LoVo (cell line): ENCODE measurements around the gene BEGAIN.

Source experiments
- DNase-seq: peaks from one replicate; pipeline ENCODE4 v3.0.0-alpha.2; 2016; ENCODE audit warnings: low spot score

The BEGAIN gene

DNA sequence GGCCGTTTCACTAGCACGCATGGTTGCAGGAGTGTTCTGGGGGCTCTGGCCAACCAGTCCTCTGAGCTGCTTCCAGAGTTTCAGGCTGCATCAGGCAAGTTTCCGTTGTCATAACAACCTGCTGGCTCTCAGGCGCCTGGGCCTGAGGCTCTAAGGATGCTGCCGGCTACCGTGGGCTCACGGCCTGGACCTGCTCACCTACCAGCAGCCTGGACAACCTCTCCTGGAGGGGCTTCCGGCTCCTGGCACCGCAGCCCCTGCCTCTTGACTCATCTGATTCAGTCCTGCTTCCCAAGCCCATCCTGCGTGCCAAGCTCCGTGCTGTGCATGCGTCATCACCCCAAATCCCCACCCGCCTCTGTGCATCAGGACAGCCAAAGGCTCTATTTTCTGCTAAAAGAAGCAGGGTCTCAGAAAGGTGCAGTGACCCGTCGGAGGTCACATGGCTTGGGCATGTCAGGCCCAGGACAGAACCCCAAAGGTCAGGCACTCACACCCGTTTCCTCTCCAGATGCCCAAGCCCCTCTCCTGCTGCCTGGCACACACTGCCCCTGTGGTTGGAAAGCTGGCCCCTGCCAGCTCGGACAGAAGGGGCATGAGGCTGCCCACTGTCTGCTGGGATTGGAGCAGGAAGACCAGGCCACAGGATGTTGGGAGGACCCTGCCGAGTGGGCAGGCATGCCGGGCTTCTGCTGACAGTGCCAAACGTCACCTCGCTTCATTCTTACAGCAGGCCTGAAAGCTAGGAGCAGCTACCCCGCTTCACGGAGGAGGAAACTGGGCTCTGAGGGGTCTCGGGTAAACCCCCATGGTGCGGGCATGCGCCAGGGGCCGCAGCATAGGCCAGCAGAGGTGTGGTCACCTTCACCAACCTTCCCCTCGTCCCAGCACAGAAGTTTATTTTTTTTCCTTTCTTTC is 5.7 kb downstream of the BEGAIN start:
- DNase-seq = no peak

DNA sequence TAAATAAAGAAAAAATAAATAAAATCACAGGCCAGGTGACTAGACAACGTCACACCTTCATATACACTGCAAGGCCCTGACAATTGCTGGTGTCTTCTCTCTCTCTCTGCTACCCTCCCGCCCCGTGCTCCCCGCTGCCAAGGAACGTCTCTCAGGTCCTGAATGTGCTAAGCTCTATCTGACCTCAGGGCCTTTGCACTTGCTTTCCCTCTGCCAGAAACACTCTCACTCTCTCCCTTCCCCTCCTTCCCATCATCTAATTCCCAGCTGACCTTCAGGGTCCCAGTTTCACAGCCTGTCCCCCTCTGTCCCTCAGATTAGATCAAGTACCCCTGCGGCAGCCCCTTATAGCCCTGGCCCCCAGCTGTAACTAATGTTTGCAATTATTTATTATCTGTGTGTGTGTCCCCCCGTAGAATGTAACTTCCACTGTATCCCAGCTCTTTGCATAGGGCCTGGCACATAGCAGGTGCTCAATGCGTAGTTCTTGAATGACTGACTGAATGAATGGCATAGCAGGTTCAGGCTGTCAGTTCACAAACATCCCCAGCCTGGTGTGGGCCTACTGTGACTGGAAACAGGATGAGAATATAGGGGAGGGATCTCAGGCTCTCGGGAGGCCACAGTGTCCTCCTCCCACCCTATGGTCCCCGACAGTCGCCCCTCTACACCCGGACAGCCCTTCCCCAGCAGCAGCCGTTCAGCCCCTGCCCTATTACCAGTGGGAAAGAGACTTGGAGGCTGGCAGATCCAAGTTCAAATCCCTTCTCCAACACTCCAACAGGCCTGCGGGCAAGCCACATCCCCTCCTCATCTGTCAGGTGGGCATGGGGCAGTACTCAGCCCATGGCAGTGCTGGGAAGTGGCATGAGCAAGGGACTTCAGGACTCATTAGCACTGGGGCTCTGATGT is 6.6 kb downstream of the BEGAIN start:
- DNase-seq = no peak

DNA sequence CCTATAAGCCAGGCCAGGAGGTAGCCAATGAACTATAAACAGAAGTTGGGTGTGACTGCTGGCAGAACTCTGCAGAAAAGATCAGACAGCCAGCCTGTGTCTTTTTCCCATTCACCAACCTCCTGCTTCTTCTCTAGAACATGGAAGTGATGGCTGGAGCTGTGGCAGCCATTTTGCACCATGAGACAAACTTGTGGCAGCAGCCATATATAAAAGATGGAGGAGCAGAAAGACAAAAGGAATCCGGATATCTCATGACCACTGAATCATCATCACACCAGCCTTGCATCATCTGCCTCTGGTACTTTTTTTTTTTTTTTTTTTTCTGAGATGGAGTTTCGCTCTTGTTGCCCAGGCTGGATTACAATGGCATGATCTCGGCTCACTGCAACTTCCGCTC is 8.7 kb downstream of the BEGAIN start:
- no peak for DNase-seq

DNA sequence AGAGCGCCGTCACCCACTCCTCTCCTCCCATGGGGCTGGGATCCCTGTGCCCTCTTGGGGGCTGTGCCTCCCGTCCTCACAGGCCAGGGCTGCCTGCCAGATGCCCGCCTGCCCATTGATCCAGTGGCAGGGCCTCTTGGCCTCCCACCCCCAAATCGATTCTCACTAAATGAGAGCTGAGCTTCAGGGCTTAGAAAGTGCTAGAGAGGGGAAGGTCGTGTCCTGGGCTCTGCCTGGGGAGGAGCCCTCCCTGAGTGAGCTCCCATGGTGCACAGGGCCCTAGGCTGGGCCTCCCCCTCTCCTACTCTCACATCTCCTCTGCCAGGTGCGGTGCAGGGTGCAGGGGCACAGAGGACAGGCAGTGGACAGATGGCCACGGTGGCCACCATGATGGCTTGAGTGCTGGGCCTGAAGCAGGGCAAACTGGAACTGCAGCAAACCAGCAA is 9.2 kb downstream of the BEGAIN start:
- DNase-seq = no peak

DNA sequence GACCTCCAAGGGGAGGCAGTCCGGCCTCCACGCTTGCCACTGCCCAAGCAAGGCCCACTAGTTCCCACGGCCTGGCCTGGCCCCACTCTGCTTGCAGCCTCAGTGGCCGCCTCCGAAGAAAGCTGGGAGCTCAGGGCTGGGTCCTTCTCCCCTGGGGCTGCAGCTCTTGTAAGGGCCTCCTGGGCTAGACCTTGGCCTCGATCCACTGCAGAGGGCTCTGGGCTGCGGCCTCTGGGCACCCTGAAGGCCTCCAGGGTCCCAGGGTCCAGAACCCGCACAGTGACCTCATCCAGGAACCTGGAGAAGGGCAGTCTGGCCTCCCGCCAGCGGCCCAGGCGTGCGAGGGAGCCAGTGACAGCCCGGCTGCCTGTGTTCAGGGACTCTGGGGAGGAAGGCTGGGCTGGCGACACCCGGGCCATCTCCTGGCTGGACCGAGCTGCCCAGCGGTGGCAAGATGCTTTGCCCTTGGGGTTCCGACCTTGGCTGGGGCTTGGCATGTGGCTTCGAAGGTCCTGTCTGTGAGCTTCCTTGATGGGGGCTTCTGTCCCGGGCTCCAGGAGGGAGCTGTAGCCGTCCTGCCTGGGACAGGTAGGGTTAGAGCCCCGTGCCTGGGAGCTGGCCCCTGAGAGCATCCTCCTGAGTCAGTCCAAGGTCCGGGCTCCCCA is 9.8 kb downstream of the BEGAIN start:
- DNase-seq = no peak

DNA sequence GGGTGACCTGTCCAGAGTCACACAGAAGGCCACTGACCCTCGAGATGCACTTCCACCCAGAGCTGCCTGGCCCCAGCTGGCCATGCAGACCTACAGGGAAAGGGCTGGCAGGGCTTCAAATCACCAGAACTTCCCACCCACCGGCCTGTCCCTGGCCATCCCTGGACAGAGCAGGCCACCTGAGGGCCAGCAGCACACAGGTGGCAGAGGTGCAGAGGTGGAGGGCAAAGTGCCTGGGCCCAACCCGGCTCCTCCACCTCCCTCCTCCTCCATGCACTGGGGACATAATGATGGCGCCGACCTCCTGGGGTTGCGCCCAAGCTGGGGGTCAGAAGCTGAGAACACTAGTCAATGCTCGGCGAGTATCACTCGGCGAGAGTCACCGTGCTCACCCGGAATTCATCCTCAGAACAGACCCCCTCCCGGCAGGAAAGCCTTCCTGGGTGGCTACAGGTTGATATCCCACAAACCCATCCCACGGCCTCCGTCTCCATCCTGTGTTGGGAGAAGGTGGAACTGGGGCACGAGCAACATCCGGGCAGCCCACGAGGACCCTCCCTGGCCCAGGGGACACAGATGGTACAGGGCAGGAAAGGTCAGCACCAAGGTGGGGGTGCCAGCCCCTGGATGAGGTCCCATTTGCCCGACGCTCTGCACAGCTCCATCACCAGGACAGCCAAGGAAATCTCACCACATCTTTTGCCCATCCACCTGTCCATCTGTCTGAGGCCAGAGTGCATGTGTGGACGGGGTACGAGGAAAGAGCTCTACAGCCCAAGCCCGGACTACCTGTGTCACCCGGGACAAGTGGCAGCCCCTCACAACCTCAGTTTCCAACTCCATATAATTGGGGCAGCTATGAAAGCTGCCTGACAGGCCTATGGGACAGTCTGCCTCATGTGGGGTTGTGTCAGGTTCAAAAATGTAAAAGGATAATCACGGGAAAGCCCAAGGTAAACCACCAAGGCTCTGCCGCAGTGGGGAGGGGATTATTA is 10.8 kb downstream of the BEGAIN start:
- DNase-seq = no peak

DNA sequence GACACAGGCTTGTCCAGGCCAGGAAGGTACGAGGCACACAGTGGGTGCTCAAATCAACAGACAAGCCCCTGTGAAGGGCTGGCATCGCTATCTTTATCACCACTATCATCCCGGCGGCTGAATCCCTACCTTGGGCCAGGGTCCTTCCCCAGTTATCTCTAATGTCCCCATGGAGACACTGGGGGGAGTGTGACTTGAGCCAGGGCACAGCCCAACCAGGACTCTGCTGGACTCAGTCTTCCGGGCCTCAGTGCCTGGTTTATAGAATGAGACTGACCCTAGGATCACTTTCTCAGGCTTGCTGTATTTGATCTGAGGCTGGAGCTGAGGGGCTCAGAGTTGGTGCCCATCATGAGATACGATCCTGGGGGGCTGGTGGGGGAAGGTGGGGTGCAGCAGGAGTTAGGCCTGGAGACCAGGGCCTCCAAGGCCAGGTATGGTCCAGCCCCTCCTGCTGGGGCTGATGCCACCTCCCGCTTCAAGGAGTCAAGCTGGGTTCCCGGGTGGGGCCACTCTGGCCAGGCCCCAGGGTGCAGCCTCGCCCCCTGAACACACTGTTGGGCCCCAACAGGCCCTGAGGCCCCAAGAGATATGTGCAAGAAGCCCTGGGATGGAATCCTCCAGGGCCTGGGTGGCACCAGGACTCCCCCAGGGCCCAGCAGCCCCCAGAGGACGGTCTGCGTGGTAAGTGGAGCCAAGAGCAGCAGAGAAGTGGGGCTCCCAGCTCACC is 11.8 kb downstream of the BEGAIN start:
- no peak for DNase-seq

DNA sequence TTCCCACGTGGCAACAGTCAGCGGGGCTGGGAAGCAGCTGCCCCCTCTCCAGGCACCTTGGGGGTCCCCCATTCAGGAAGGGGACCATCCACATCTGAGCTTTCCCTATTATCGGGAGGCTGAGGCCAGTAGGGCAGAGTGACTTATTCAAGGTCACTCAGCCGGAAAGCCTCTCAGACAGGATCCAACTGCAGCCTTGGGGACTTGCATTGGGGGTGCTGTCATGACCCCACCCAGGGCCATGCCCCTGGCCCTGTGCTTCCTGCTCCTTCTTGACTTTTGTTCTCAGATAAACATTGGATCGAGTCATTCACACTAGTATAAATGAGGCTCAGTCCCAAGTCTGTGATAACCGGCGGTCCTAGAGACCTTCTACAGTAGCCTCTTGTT is 12.6 kb downstream of the BEGAIN start:
- no peak for DNase-seq

DNA sequence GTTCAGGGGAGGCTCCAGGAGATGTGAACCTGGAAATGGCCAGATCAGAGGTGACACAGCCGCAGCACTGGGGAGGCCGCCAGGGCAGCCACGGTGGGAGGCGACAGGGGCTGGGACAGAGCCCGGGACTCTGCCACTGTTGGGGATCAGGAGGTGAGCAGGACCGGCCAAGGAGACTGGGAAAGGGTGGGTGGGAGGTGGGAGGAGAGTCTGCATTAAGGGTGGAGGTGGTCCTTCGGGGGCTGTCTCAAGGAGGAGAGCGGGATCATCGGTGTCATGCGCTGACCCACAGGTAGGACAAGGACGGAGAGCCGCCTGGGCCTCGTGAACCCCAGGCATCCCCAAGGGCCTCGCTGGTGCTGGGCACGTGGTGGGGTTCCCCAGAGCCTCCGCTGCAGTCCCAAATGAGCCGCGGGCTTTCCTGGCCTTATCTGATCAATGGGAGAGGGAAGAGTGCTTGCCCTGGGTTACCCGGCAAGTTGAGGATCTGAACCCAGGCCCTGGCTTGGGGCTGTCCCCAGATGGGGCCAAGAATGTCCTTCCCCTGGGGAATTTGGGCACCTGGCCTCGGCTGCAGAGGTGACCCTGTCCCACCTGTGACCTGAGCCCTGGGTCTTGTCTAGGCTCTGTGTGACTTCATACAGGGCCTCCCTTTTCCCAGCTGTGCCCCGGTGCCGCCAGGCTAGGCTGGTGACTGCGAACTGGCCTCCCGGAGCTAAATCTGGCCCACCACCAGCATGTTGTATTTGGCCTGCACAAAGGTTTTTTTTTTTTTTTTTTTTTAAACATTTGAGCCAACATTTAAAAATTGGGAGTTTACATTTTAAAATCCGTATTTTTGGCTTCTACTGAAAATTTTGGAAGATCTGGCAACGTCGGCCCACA is 13.2 kb downstream of the BEGAIN start:
- no peak for DNase-seq

DNA sequence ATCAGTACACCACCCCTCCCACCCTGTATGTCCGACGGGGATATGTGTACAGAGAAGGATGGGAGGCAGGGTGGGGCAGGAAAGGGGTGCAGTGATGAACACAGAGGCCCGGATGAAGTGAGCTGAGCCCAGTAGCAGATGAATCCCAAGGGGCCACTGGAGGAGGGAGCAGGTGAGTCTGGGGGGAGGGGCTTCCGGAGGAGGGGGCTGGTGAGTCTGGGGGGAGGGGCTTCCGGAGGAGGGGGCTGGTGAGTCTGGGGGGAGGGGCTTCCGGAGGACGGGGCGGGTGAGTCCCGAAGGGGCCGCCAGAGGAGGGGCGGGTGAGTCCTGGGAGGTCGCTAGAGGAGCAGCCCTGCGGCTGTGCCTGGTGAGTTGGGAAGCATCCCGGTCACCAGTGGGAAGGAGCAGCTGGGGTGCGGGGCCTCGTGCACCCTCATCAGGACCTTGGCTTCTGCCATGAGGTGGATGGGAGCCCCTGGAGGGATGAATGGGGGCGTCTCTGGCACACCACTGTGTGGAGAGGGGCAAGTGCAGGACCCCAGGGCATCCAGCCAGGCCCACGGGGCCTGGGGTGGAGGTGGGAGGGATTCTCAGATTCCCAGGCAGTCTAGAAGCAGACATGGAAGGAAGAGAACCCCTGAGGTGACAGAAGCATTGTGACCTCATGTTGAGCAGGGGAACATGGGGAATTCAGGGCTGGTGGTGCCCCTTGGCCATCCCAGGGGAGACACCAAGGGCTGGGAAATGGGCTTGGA is 14.0 kb downstream of the BEGAIN start:
- DNase-seq = no peak

DNA sequence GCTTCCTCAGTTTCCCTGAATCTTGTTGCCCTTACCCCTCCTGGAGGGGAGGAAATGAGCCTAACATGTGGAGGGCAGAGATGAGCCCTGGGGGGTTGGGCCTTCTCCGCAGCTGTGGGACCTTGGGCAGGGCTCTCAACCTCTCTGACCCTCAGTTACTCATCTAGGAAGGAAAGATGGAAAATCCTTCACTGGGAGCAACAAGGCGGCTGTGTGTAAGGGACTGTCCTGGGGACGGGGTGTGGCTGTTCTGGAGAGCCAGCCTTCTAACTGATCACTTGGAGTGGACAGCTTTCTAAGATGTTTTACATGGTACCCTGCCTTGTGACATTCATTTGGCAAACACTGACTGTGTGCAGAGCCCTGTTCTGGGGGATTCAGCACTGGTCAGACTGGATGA is 14.7 kb downstream of the BEGAIN start:
- DNase-seq = no peak

DNA sequence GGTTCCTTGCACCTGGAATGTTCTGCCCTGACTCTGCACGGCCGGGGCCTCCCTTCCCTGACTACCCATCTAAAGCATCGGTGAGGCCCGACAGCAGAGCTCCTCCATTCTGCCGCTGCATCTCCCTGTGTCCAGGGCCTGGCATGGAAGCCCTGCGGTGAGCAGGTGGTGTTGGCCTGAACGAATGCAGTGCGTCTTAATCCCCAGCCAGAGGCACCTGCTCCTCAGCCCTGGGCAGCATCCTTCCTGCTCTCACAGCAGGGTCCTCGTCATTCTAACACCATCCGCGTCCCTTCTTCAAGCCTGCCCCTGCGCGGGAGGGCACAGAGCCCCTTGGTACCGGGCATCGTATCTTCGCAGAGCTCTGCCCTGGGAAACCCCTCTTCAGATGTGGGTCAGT is 15.4 kb downstream of the BEGAIN start:
- no peak for DNase-seq

DNA sequence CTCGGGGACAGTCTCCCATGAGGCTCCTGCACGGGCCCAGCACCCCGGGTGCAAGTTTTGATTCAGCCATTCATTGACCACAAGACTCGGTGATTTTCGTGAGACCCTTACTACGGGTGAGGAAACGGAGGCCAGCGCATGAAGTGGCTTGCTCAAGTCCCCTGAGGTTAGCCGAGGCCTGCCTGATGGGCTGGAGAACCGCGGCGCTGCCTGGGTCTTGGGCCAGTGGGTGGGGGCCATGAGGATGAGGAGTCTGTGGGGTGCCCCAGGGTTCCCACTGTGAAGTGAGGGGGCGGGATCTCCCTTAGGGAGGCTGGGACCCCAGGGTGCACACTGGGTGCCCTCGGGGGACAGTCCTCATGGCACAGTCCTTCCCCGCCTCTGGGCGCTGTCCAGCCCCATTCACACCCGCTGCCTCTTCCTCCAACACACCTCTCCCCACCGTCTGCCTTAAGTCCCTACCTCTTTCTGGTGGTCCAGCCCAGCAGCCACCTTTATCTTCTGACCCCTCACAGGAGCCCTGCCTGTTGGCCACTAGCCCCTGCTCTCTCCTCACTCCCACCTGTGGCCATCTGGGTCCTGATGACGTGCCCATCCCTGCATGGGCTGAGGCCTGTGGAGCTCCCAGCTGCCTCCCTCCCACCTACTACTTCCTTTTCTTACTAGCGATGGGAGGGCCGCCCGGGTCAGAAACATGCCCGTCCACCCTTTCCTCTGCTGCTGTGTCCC is 16.3 kb downstream of the BEGAIN start:
- no peak for DNase-seq

DNA sequence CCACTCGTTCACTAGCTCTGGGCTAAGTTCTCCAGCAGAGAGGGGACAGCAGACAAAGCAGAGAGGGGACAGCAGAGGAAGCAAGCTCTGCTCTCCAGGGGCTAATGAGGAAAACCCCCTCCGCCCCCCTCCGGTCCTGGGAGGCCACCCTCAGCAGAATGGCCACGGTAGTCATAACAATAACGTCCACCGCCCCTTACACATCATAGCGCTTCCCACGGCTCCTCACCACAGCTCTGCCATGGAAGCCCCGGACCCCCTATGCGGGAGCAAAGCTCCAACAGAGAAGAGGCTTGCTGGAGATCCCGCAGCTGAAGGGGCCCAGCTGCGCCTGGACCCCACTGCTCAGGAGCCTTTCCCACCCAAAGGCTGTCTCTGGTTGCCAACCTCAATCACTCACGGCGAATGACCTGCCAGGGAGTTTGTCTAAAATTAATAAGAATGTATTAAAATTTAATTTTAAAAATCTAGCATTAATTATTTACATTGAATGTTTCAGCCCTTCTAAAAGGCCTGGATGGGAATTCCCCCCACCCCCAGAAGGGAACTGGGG is 17.4 kb downstream of the BEGAIN start:
- DNase-seq = no peak

DNA sequence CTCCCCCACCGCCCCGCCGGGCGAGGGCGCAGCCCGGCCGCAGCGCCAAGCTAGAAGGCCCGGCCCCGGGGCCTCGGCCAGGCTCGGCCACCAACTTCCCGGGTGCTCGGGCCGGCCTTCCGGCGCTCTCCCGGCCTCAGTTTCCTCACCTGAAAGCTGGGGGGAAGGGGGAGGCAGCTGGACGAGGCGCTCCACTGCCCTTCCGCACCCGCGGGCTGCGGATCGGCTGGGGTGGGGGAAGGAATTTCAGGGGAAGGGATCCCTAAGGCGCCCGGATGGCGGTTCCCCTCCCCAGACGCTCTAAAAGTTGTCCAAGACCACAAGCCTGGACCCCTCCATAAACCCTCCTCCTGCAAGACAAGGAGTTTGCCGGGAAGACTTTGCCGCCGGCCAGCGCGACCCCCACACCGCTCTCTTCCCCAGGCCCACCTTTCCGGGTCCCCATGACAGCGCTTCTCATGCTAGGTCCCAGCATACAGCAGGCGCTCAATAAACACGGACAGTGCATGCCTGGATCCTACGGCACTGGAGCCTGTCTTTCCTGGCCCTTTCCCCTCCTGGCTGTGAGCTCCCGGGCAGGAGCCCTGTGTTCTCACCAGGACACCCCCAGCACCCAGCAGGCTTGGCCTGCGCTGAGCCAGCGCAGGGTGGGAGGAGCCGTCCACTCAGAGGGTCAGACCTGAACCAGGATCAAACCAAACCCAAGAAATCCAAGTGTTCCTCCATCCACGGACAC is 18.1 kb downstream of the BEGAIN start:
- DNase-seq = no peak

DNA sequence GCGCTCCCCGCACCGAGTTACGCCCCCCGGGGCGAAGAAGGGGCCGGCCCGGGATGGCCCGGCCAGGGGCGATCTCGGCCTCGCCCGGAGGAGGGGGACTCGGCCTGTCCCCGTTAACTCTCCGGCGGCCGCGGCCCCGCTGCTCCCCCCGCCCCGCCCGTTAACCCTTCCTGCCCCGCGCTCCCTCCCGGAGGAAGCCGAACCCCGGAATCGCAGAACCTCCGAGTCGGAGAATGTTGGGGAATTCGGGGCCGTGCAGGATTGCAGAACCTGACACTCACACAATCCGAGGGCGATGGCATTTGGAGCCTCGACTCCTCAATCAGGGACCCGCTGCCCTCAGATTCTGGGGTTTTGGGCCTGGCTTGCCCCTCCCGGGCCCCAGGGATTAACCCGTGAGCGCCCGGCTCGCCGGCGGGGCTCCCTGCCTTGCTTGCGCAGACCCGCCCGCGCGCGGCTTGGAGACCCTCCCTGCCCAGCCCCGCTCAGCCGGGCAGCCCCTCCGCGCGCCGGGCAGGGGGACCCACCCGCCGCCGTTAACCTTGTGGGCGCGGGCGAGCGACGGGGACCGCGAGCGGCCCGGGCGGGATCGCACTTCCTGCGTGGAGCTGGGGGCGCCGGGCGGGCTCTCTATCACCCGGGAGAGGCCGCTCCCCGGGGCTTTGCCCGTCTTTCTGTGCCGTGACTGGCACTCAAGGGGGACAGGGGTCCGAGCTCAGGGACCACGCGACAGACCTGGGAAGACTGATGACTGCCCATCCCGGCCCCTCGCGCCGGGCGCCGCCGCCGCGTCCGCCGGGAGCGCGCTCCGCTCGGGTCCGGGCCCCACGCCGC is 18.8 kb downstream of the BEGAIN start:
- DNase-seq = no peak
